ENCODE results near the gene CCDC169. TPM values are rescaled to one million over a fixed set of nuclear protein-coding genes. Genes with fewer than 3 reads are reported as not detected.

The CCDC169 gene
- total RNA-seq, 1 experiment from 2014 or later, result 36.8 TPM

DNA sequence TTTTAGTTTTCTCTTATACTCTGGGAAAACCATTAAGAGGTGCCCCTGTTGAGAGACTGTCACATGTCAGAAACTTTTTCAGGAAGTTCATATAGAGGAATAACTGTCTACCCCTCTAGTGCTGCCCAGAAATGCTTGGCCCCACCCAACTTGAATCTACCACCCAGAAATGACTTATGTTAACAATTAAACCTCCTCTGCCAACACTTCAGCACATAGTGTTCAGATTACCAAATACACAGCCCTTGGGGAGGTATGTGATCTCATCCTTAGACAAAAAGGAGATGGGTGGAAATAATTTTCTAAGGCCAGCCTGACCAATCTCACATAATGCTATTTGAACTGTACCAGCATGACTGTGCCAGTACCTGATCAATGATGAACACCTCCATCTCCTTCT is 35.6 kb downstream of the CCDC169 start:
- no peak overlapping the region for H3K4me3 Mint-ChIP-seq
- ChIA-PET POLR2A (no interaction called here), CTCF (no interaction called here)

More for the DNA sequence above, 35.6 kb downstream of the CCDC169 start:
- H3K9me3 Mint-ChIP-seq, result 0 out of 2 replicates have a peak, but pooled peaks cover 6% of the 10 kb centered on the region
- TF ChIP-seq FOXP1 (CRISPR knock-in tag; IDR thresholded peaks at IDR 0.05; ENCODE audit: borderline replicate concordance) (no peak), MYBL2 (CRISPR knock-in tag; IDR thresholded peaks at IDR 0.05) (no peak), NFYB (CRISPR knock-in tag; conservative IDR thresholded peaks at IDR 0.05; ENCODE audit: low read depth) (no peak), EMX1 (CRISPR knock-in tag; IDR thresholded peaks at IDR 0.05) (no peak), NR2C2 (CRISPR knock-in tag; IDR thresholded peaks at IDR 0.05) (no peak), MXD4 (CRISPR knock-in tag; IDR thresholded peaks at IDR 0.05; ENCODE audit: borderline replicate concordance) (no peak), IRF2 (CRISPR knock-in tag; IDR thresholded peaks at IDR 0.05; ENCODE audit: borderline replicate concordance, low read depth) (no peak), ZNF423 (CRISPR knock-in tag; IDR thresholded peaks at IDR 0.05) (no peak), ZNF232 (CRISPR knock-in tag; IDR thresholded peaks at IDR 0.05) (no peak)
- TF ChIP-seq, protein P1, sequence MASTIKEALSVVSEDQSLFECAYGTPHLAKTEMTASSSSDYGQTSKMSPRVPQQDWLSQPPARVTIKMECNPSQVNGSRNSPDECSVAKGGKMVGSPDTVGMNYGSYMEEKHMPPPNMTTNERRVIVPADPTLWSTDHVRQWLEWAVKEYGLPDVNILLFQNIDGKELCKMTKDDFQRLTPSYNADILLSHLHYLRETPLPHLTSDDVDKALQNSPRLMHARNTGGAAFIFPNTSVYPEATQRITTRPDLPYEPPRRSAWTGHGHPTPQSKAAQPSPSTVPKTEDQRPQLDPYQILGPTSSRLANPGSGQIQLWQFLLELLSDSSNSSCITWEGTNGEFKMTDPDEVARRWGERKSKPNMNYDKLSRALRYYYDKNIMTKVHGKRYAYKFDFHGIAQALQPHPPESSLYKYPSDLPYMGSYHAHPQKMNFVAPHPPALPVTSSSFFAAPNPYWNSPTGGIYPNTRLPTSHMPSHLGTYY (CRISPR knock-in tag; IDR thresholded peaks at IDR 0.05), result no peak
- TF ChIP-seq, protein P2, sequence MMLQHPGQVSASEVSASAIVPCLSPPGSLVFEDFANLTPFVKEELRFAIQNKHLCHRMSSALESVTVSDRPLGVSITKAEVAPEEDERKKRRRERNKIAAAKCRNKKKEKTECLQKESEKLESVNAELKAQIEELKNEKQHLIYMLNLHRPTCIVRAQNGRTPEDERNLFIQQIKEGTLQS (CRISPR knock-in tag; conservative IDR thresholded peaks at IDR 0.05), result no peak
- TF ChIP-seq, protein P3, sequence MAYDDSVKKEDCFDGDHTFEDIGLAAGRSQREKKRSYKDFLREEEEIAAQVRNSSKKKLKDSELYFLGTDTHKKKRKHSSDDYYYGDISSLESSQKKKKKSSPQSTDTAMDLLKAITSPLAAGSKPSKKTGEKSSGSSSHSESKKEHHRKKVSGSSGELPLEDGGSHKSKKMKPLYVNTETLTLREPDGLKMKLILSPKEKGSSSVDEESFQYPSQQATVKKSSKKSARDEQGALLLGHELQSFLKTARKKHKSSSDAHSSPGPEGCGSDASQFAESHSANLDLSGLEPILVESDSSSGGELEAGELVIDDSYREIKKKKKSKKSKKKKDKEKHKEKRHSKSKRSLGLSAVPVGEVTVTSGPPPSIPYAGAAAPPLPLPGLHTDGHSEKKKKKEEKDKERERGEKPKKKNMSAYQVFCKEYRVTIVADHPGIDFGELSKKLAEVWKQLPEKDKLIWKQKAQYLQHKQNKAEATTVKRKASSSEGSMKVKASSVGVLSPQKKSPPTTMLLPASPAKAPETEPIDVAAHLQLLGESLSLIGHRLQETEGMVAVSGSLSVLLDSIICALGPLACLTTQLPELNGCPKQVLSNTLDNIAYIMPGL (CRISPR knock-in tag; IDR thresholded peaks at IDR 0.05), result no peak
- TF ChIP-seq, protein P4, sequence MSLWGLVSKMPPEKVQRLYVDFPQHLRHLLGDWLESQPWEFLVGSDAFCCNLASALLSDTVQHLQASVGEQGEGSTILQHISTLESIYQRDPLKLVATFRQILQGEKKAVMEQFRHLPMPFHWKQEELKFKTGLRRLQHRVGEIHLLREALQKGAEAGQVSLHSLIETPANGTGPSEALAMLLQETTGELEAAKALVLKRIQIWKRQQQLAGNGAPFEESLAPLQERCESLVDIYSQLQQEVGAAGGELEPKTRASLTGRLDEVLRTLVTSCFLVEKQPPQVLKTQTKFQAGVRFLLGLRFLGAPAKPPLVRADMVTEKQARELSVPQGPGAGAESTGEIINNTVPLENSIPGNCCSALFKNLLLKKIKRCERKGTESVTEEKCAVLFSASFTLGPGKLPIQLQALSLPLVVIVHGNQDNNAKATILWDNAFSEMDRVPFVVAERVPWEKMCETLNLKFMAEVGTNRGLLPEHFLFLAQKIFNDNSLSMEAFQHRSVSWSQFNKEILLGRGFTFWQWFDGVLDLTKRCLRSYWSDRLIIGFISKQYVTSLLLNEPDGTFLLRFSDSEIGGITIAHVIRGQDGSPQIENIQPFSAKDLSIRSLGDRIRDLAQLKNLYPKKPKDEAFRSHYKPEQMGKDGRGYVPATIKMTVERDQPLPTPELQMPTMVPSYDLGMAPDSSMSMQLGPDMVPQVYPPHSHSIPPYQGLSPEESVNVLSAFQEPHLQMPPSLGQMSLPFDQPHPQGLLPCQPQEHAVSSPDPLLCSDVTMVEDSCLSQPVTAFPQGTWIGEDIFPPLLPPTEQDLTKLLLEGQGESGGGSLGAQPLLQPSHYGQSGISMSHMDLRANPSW (CRISPR knock-in tag; conservative IDR thresholded peaks at IDR 0.05; ENCODE audit: low read depth), result no peak
- TF ChIP-seq, protein P5, sequence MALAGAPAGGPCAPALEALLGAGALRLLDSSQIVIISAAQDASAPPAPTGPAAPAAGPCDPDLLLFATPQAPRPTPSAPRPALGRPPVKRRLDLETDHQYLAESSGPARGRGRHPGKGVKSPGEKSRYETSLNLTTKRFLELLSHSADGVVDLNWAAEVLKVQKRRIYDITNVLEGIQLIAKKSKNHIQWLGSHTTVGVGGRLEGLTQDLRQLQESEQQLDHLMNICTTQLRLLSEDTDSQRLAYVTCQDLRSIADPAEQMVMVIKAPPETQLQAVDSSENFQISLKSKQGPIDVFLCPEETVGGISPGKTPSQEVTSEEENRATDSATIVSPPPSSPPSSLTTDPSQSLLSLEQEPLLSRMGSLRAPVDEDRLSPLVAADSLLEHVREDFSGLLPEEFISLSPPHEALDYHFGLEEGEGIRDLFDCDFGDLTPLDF (CRISPR knock-in tag; IDR thresholded peaks at IDR 0.05), result no peak
- TF ChIP-seq, protein P6, sequence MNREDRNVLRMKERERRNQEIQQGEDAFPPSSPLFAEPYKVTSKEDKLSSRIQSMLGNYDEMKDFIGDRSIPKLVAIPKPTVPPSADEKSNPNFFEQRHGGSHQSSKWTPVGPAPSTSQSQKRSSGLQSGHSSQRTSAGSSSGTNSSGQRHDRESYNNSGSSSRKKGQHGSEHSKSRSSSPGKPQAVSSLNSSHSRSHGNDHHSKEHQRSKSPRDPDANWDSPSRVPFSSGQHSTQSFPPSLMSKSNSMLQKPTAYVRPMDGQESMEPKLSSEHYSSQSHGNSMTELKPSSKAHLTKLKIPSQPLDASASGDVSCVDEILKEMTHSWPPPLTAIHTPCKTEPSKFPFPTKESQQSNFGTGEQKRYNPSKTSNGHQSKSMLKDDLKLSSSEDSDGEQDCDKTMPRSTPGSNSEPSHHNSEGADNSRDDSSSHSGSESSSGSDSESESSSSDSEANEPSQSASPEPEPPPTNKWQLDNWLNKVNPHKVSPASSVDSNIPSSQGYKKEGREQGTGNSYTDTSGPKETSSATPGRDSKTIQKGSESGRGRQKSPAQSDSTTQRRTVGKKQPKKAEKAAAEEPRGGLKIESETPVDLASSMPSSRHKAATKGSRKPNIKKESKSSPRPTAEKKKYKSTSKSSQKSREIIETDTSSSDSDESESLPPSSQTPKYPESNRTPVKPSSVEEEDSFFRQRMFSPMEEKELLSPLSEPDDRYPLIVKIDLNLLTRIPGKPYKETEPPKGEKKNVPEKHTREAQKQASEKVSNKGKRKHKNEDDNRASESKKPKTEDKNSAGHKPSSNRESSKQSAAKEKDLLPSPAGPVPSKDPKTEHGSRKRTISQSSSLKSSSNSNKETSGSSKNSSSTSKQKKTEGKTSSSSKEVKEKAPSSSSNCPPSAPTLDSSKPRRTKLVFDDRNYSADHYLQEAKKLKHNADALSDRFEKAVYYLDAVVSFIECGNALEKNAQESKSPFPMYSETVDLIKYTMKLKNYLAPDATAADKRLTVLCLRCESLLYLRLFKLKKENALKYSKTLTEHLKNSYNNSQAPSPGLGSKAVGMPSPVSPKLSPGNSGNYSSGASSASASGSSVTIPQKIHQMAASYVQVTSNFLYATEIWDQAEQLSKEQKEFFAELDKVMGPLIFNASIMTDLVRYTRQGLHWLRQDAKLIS (CRISPR knock-in tag; IDR thresholded peaks at IDR 0.05; ENCODE audit: borderline replicate concordance), result no peak
- TF ChIP-seq, protein P7, sequence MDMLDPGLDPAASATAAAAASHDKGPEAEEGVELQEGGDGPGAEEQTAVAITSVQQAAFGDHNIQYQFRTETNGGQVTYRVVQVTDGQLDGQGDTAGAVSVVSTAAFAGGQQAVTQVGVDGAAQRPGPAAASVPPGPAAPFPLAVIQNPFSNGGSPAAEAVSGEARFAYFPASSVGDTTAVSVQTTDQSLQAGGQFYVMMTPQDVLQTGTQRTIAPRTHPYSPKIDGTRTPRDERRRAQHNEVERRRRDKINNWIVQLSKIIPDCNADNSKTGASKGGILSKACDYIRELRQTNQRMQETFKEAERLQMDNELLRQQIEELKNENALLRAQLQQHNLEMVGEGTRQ (CRISPR knock-in tag; IDR thresholded peaks at IDR 0.05), result no peak
- TF ChIP-seq, protein P8, sequence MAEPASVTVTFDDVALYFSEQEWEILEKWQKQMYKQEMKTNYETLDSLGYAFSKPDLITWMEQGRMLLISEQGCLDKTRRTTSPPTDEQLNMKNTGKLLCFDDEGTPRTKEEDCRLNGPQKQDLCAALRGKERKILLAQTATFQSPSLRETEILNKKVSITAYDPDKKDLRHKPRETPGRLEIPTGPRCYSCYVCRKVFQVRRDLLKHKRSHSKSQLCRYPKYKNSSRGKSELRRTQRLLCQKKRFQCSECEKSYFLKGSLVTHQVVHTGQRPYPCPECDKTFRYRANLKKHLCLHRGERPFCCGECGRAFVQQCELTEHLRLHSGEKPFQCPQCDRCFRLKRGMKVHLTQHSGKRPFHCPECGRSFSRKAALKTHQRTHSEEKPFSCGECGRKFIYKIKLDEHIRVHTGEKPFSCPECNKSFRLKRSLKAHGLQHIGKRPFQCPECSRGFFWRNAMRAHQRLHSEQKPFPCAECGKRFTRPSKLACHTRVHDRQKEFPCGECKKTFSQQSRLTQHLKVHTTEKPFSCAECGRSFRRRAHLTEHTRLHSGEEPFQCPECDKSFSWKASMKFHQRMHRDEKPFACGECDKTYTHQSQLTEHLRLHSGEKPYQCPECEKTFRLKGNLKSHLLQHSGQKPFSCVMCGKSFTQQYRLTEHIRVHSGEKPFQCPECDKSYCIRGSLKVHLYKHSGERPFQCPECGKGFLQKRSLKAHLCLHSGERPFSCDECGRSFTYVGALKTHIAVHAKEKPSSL (CRISPR knock-in tag; conservative IDR thresholded peaks at IDR 0.05), result no peak
- TF ChIP-seq, protein P9, sequence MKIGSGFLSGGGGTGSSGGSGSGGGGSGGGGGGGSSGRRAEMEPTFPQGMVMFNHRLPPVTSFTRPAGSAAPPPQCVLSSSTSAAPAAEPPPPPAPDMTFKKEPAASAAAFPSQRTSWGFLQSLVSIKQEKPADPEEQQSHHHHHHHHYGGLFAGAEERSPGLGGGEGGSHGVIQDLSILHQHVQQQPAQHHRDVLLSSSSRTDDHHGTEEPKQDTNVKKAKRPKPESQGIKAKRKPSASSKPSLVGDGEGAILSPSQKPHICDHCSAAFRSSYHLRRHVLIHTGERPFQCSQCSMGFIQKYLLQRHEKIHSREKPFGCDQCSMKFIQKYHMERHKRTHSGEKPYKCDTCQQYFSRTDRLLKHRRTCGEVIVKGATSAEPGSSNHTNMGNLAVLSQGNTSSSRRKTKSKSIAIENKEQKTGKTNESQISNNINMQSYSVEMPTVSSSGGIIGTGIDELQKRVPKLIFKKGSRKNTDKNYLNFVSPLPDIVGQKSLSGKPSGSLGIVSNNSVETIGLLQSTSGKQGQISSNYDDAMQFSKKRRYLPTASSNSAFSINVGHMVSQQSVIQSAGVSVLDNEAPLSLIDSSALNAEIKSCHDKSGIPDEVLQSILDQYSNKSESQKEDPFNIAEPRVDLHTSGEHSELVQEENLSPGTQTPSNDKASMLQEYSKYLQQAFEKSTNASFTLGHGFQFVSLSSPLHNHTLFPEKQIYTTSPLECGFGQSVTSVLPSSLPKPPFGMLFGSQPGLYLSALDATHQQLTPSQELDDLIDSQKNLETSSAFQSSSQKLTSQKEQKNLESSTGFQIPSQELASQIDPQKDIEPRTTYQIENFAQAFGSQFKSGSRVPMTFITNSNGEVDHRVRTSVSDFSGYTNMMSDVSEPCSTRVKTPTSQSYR (CRISPR knock-in tag; IDR thresholded peaks at IDR 0.05), result no peak
- H3K27ac Mint-ChIP-seq, result no peak overlapping the region
- DNase-seq (ENCODE audit: low spot score) (no peak), ATAC-seq (no peak)
- H3K36me3 Mint-ChIP-seq, result peaks cover 5% of the 10 kb centered on the region; the same call in 1 of the 2 replicates
- no peaks in the 10 kb centered on the region for H3K27me3 Mint-ChIP-seq (ENCODE audit: low read depth)
- peaks cover 12% of the 10 kb centered on the region for H3K4me1 Mint-ChIP-seq

Measured in WTC11 (cell line).